Activated naive CD4-positive, alpha-beta T cell treated with anti-CD3 and anti-CD28 coated beads for 36 hours (primary cell): ENCODE results near the gene NHS. TPM values are rescaled to one million over a fixed set of nuclear protein-coding genes. Genes with fewer than 3 reads are reported as not detected.

Experiments
- CTCF ChIA-PET: fragments of 350-600 bp; sonication (Branson Sonifier 250); formaldehyde crosslinking; loops from one replicate; lab custom pipeline; 2021; ENCODE audit warnings: antibody characterized with exemption; lab: Charles Lee
- DNase-seq: peaks from one replicate; pipeline ENCODE4 v3.0.0-alpha.2; 2020
- H3K27ac Mint-ChIP-seq: one replicate; pipeline ENCODE4 v1.8.0; 2021; ENCODE audit warnings: mild to moderate bottlenecking, mixed read lengths
- H3K27me3 Mint-ChIP-seq: one replicate; pipeline ENCODE4 v1.8.0; 2021; ENCODE audit warnings: low read depth, mixed read lengths
- H3K36me3 Mint-ChIP-seq: one replicate; pipeline ENCODE4 v1.8.0; 2021; ENCODE audit warnings: low read depth, mixed read lengths
- H3K4me1 Mint-ChIP-seq: one replicate; pipeline ENCODE4 v1.8.0; 2021; ENCODE audit warnings: low read depth, mixed read lengths
- H3K4me3 Mint-ChIP-seq: one replicate; pipeline ENCODE4 v1.8.0; 2021; ENCODE audit warnings: mild to moderate bottlenecking, moderate library complexity, mixed read lengths
- H3K9me3 Mint-ChIP-seq: one replicate; pipeline ENCODE4 v1.8.0; 2021; ENCODE audit warnings: mixed read lengths
- intact Hi-C: fragments of 100-400 bp; cut with micrococcal nuclease; formaldehyde crosslinking; loops from one replicate; pipeline ENCODE4 v1.15.1; 2023
- total RNA-seq, 2 experiments: library from RNA; stranded (reverse); gene quantifications; one replicate each; pipeline ENCODE4 v1.2.3, GENCODE V29; 2021

Gene NHS
- total RNA-seq, 2 experiments from 2014 or later: 7.8 to 8.9 TPM

GRCh38 chrX:17740137-17741122 is 365.4 kb downstream of the NHS start:
- H3K4me1 Mint-ChIP-seq: peaks cover 42% of the 10 kb centered on the region
- no peaks in the 10 kb centered on the region for H3K27me3 Mint-ChIP-seq
- no peaks in the 10 kb centered on the region for H3K9me3 Mint-ChIP-seq
- no peak for DNase-seq
- no peak overlapping the region for H3K27ac Mint-ChIP-seq
- H3K36me3 Mint-ChIP-seq: no peaks in the 10 kb centered on the region
- intact Hi-C loops: loop anchor here (10.0 kb wide), 1 partner anchor 204 kb away; no protein-coding TSS in a partner anchor
- CTCF ChIA-PET: interaction anchor here (0.6 kb wide), 1 partner anchor 558 kb away, joined by 4 read pairs; no protein-coding TSS in a partner anchor
- peak overlapping the region; percentile 4 for H3K4me3 Mint-ChIP-seq

GRCh38 chrX:17741123-17741511 is 366.1 kb downstream of the NHS start:
- H3K27ac Mint-ChIP-seq: no peak overlapping the region
- peaks cover 42% of the 10 kb centered on the region for H3K4me1 Mint-ChIP-seq
- H3K4me3 Mint-ChIP-seq: no peak overlapping the region
- no peak for DNase-seq
- no peaks in the 10 kb centered on the region for H3K9me3 Mint-ChIP-seq
- intact Hi-C loops: loop anchor here (10.0 kb wide), 1 partner anchor 204 kb away; no protein-coding TSS in a partner anchor
- H3K36me3 Mint-ChIP-seq: no peaks in the 10 kb centered on the region
- CTCF ChIA-PET: no interaction called here
- H3K27me3 Mint-ChIP-seq: no peaks in the 10 kb centered on the region

GRCh38 chrX:17743913-17744312 is 368.9 kb downstream of the NHS start:
- CTCF ChIA-PET: no interaction called here
- no peaks in the 10 kb centered on the region for H3K9me3 Mint-ChIP-seq
- no peak overlapping the region for H3K27ac Mint-ChIP-seq
- intact Hi-C loops: loop anchor here (10.0 kb wide), 1 partner anchor 201 kb away; no protein-coding TSS in a partner anchor
- no peaks in the 10 kb centered on the region for H3K36me3 Mint-ChIP-seq
- H3K4me1 Mint-ChIP-seq: peaks cover 44% of the 10 kb centered on the region
- no peak for DNase-seq
- H3K4me3 Mint-ChIP-seq: no peak overlapping the region
- H3K27me3 Mint-ChIP-seq: no peaks in the 10 kb centered on the region

- H3K27me3 Mint-ChIP-seq: no peaks in the 10 kb centered on the region
- intact Hi-C loops: loop anchor here (1.0 to 10.0 kb wide), 3 partner anchors 43 to 632 kb away; no protein-coding TSS in a partner anchor
- no peak for DNase-seq
- CTCF ChIA-PET: interaction anchor here (0.6 to 1.0 kb wide), 4 partner anchors 33 to 640 kb away, joined by 3 read pairs; partner anchors contain the start of gene SCML2
- H3K27ac Mint-ChIP-seq: no peak overlapping the region
- H3K36me3 Mint-ChIP-seq: no peaks in the 10 kb centered on the region
- H3K9me3 Mint-ChIP-seq: no peaks in the 10 kb centered on the region
- peaks cover 35% of the 10 kb centered on the region for H3K4me1 Mint-ChIP-seq
- H3K4me3 Mint-ChIP-seq: no peak overlapping the region
Measured at GRCh38 chrX:17744896-17745523, 370.0 kb downstream of the NHS start.

GRCh38 chrX:17747692-17748091 is 372.7 kb downstream of the NHS start:
- peaks cover 1% of the 10 kb centered on the region for H3K36me3 Mint-ChIP-seq

GRCh38 chrX:17748684-17749083 is 373.7 kb downstream of the NHS start:
- no peak for DNase-seq
- Mint-ChIP-seq H3K27ac (no peak overlapping the region), H3K4me1 (peaks cover 9% of the 10 kb centered on the region), H3K36me3 (peaks cover 1% of the 10 kb centered on the region), H3K4me3 (no peak overlapping the region), H3K9me3 (no peaks in the 10 kb centered on the region), H3K27me3 (no peaks in the 10 kb centered on the region)
- CTCF ChIA-PET: interaction anchor here (1.0 to 1.1 kb wide), 2 partner anchors 11 to 629 kb away, joined by 3 to 4 read pairs; partner anchors contain the start of gene SCML1
- intact Hi-C loops: loop anchor here (5.0 to 10.0 kb wide), 2 partner anchors 196 to 629 kb away; no protein-coding TSS in a partner anchor

More at GRCh38 chrX:17747692-17748091, 372.7 kb downstream of the NHS start:
- H3K4me1 Mint-ChIP-seq: peaks cover 15% of the 10 kb centered on the region
- DNase-seq: no peak
- no peaks in the 10 kb centered on the region for H3K9me3 Mint-ChIP-seq
- H3K4me3 Mint-ChIP-seq: no peak overlapping the region
- intact Hi-C loops: loop anchor here (5.0 to 10.0 kb wide), 2 partner anchors 197 to 630 kb away; no protein-coding TSS in a partner anchor
- CTCF ChIA-PET: no interaction called here
- no peak overlapping the region for H3K27ac Mint-ChIP-seq
- H3K27me3 Mint-ChIP-seq: no peaks in the 10 kb centered on the region

GRCh38 chrX:17750436-17750835 is 375.4 kb downstream of the NHS start:
- H3K4me1 Mint-ChIP-seq: peaks cover 5% of the 10 kb centered on the region
- H3K36me3 Mint-ChIP-seq: peaks cover 1% of the 10 kb centered on the region
- H3K27ac Mint-ChIP-seq: no peak overlapping the region
- DNase-seq: no peak
- H3K4me3 Mint-ChIP-seq: no peak overlapping the region
- CTCF ChIA-PET: no interaction called here
- H3K27me3 Mint-ChIP-seq: no peaks in the 10 kb centered on the region
- intact Hi-C loops: no loop called here
- H3K9me3 Mint-ChIP-seq: no peaks in the 10 kb centered on the region

GRCh38 chrX:17758382-17758781 is 383.4 kb downstream of the NHS start:
- Mint-ChIP-seq H3K4me1 (peaks cover 10% of the 10 kb centered on the region), H3K27ac (no peak overlapping the region), H3K27me3 (no peaks in the 10 kb centered on the region), H3K9me3 (no peaks in the 10 kb centered on the region), H3K4me3 (no peak overlapping the region), H3K36me3 (no peaks in the 10 kb centered on the region)
- no peak for DNase-seq
- intact Hi-C loops: no loop called here
- CTCF ChIA-PET: interaction anchor here (0.7 kb wide), 1 partner anchor 1957 kb away, joined by 3 read pairs; no protein-coding TSS in a partner anchor

- H3K36me3 Mint-ChIP-seq: no peaks in the 10 kb centered on the region
- H3K4me1 Mint-ChIP-seq: peaks cover 10% of the 10 kb centered on the region
- CTCF ChIA-PET: no interaction called here
- no peak overlapping the region for H3K4me3 Mint-ChIP-seq
- H3K9me3 Mint-ChIP-seq: no peaks in the 10 kb centered on the region
- DNase-seq: no peak
- intact Hi-C loops: no loop called here
- H3K27me3 Mint-ChIP-seq: no peaks in the 10 kb centered on the region
- no peak overlapping the region for H3K27ac Mint-ChIP-seq
Measured at GRCh38 chrX:17759990-17760389, 385.0 kb downstream of the NHS start.

- DNase-seq: no peak
- H3K4me1 Mint-ChIP-seq: no peaks in the 10 kb centered on the region
- H3K36me3 Mint-ChIP-seq: no peaks in the 10 kb centered on the region
- intact Hi-C loops: no loop called here
- no peak overlapping the region for H3K27ac Mint-ChIP-seq
- H3K9me3 Mint-ChIP-seq: no peaks in the 10 kb centered on the region
- CTCF ChIA-PET: no interaction called here
- H3K4me3 Mint-ChIP-seq: no peak overlapping the region
- no peaks in the 10 kb centered on the region for H3K27me3 Mint-ChIP-seq
Measured at GRCh38 chrX:17767734-17768133, 392.7 kb downstream of the NHS start.

GRCh38 chrX:17768997-17769396 is 394.0 kb downstream of the NHS start:
- intact Hi-C loops: no loop called here
- CTCF ChIA-PET: no interaction called here
- no peaks in the 10 kb centered on the region for H3K4me1 Mint-ChIP-seq
- H3K36me3 Mint-ChIP-seq: no peaks in the 10 kb centered on the region
- no peak overlapping the region for H3K27ac Mint-ChIP-seq
- H3K27me3 Mint-ChIP-seq: no peaks in the 10 kb centered on the region
- H3K4me3 Mint-ChIP-seq: no peak overlapping the region
- H3K9me3 Mint-ChIP-seq: no peaks in the 10 kb centered on the region
- no peak for DNase-seq

GRCh38 chrX:17769701-17770269 is 394.8 kb downstream of the NHS start:
- H3K4me1 Mint-ChIP-seq: no peaks in the 10 kb centered on the region
- H3K9me3 Mint-ChIP-seq: no peaks in the 10 kb centered on the region
- DNase-seq: peak; percentile 24
- no peaks in the 10 kb centered on the region for H3K27me3 Mint-ChIP-seq
- intact Hi-C loops: no loop called here
- CTCF ChIA-PET: no interaction called here
- no peak overlapping the region for H3K27ac Mint-ChIP-seq
- no peaks in the 10 kb centered on the region for H3K36me3 Mint-ChIP-seq
- H3K4me3 Mint-ChIP-seq: no peak overlapping the region
